PFSK-1 (cell line): ENCODE results near the gene ITGA11.

Experiments
- POLR2AphosphoS5 ChIP-seq: IDR thresholded peaks from 2 replicates; pipeline ENCODE4 v1.6.1; 2012; ENCODE audit warnings: low read depth, mild to moderate bottlenecking, control low read depth, low read length, moderate library complexity
- TAF1 ChIP-seq: IDR thresholded peaks from 2 replicates; pipeline ENCODE4 v1.6.1; 2012; ENCODE audit warnings: low read length, control low read depth, borderline replicate concordance; ENCODE audit not compliant: insufficient read depth
- TF ChIP-seq, protein P1 (sequence below), 2 experiments: IDR thresholded peaks; 2 replicates each; pipeline versions ENCODE4 v1.6.1 to v1.8.0; 2011 to 2012; ENCODE audit warnings: low read depth in 2 of 2, low read length in 2 of 2, control low read depth in 1 of 2, inconsistent platforms in 1 of 2, mild to moderate bottlenecking in 1 of 2, moderate library complexity in 1 of 2; ENCODE audit not compliant: insufficient read depth in 1 of 2

DNA sequence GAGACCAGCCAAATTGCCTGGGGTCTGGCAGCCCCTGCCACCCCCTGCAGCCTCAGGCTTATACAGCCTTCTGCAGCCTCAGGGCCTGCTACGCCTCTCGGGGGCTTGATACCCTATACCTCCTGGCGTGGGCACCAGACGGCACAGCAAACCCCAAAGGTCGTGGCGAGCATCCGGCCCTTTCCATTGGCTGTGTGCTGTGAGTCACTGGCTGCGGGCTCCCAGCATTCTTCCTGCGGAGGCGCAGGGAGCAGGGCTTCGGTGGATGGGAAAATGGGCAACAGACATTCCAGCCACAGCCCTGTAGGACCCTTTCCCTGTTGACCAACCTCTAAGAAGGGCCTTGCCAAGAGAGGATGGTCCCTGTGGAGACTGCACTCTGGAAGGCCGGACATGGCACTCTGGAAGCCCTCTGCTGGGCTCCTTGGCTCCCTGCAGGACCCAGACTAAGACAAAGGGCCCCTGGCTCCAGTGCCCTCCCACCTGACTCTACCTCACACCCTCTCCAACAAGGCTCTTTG, 59.6 kb downstream of the ITGA11 start:
- TF ChIP-seq, protein P1, sequence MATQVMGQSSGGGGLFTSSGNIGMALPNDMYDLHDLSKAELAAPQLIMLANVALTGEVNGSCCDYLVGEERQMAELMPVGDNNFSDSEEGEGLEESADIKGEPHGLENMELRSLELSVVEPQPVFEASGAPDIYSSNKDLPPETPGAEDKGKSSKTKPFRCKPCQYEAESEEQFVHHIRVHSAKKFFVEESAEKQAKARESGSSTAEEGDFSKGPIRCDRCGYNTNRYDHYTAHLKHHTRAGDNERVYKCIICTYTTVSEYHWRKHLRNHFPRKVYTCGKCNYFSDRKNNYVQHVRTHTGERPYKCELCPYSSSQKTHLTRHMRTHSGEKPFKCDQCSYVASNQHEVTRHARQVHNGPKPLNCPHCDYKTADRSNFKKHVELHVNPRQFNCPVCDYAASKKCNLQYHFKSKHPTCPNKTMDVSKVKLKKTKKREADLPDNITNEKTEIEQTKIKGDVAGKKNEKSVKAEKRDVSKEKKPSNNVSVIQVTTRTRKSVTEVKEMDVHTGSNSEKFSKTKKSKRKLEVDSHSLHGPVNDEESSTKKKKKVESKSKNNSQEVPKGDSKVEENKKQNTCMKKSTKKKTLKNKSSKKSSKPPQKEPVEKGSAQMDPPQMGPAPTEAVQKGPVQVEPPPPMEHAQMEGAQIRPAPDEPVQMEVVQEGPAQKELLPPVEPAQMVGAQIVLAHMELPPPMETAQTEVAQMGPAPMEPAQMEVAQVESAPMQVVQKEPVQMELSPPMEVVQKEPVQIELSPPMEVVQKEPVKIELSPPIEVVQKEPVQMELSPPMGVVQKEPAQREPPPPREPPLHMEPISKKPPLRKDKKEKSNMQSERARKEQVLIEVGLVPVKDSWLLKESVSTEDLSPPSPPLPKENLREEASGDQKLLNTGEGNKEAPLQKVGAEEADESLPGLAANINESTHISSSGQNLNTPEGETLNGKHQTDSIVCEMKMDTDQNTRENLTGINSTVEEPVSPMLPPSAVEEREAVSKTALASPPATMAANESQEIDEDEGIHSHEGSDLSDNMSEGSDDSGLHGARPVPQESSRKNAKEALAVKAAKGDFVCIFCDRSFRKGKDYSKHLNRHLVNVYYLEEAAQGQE (IDR thresholded peaks at IDR 0.05; ENCODE audit: insufficient read depth in 1 of 2, low read depth in 2 of 2, low read length in 2 of 2), result no peak
- TF ChIP-seq TAF1, result no peak
- no peak for TF ChIP-seq POLR2AphosphoS5
